Activated CD8-positive, alpha-beta memory T cell treated with anti-CD3 and anti-CD28 coated beads for 4 hours (primary cell): ENCODE data around the gene ALDOC.

Experiments
- DNase-seq, 2 donors: peaks; one replicate each; pipeline ENCODE4 v3.0.0-alpha.2; 2020; ENCODE audit warnings: low read depth in 2 of 2

Gene ALDOC

DNA sequence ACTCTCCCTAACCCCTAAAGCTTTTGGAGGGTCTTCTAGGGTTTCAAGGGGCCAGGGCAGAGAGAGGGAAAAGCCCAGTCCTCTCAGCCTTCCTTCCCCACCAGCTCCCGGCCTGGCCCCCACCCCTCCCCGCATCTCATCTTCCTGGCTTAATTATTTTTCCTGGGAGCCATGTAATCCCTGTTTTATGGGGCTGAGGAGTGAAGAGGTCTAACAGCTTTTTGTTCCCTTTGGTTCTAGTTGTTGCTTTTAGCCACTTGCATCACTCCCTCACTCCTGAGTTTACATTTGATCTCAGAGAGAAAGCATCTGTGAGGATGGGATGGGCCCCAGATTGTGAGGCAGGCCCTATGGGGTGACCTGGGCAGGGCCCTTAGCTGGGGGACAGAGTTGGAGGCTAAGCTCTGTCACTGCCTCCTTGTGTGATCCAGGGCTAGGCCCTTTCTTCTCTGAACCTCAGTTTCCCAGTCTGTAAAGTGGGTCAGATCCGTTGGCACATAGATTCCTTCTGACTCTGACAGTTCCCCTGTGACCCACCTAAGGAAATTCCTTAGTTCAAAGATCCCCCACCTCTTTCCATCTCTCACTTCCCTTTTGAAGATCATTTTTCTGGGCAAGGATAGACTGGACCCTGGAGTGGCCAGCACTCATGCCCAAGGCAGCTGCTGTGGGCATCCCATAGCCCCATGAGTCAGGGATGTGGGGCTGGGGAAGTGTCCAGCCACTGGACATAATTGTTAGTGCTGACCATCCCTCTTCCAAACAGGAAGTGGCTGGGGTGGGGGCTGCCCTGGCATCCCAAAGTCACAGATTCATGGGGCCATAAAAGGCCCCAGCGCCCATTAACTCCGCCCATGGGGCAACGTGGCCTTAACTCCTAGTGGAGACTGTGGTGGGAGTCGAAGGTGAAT lies 44.4 kb downstream of the ALDOC start:
- no peak for DNase-seq

DNA sequence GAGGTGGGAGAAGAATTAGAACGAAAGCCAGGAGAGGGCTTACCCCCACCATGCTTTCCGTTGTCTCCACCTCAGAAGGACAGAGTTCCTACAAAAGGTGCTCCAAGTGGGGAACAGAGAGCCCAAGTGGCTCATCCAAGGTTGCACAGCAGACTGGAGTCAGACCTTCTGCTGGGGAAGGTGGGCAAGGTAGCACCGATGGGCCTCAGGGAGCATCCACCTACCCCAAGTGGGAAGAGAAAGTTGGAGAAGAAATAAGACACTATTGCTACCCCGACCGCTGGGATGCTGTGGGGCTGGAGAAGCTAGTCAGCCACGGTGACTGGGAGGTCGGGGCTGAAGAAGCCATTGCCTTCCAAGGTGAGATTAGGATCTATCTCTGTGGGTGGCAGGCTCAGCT lies 45.8 kb downstream of the ALDOC start:
- DNase-seq: no peak

DNA sequence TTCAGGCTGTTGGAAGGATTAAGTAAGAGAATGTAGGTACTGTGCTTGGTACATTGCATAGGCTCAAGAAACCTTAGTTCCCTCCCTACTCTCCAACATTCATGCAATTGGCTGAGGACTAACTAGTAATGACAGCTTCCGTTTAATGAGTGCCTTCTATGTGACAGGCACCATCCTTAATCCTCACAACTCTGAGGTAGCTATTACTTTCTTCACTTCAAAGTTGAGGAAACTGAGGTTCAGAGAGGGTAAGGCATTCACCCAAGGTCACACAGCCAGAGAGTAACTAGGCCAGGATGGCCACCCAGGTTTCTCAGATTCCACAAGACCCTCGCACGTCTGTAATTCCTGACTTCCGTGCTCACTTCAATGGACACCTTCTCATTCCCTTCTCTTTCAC lies 46.4 kb downstream of the ALDOC start:
- DNase-seq: no peak

DNA sequence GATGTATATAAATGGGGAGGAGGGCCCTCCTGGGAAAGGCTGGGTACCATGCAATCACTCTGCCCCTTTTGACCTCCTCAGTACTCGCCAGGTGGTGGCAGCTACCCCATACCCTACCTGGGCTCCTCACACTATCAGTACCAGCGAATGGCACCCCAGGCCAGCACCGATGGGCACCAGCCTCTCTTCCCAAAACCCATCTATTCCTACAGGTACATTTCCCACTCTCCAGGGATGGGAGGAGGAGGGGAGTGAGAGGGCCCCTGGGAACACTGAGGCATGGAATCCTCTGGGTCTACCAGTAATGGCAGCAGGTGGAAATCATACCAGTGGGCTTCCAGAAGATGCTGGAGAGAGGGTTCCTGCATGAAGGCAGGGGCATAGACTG lies 47.7 kb downstream of the ALDOC start:
- no peak for DNase-seq

DNA sequence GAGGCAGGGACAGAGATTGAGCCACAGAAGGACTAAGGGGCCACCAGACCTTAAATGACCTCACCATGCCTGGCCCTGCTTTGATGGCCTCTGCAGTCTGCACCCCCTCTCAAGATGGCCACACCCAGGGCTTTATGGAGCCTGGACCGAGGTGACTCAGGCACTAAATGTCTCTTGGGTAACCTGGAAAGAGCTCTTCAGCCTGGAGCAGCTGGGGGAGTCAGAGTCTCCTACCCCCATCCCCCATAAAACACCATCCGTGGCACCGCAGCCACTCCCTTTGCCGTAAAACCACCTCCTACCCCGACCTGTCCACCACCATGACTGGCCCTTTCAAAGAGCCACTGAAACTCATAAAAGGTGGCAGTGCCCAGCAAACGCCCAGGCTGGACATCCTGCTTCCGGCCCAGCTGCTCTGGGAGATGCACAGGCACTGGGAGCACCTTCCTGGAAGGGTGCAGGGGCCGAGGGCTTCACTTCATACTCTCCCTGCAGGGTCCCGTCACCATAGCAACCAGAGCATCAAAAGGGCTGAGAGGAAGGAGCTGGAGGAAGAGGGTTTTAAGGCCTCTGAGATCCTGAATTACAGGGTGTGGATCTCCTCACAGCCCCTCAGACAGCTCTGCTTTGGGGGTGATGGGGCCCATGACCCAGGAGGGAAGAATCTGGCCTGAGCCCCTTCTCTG lies 48.2 kb downstream of the ALDOC start:
- DNase-seq: no peak

DNA sequence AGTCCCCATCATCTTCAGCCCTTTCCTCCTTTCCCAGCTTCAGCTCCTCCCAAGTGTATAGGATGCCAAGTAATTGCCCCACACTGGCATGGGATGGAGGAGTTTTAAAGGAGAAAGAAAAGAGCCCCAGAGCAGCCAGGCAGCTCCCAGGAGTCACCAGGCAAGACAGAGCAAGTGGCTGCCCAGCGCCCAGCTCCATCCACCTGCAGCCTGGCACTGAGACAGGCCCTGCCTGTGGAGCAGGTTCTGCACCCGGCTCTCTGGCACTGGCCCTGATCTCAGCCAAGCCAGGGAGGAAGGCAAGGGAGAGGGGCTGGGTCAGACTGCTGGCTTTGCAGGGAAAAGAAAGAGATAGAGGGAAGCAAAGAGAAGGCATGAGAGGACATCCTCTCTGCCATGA lies 48.8 kb downstream of the ALDOC start:
- DNase-seq: no peak

DNA sequence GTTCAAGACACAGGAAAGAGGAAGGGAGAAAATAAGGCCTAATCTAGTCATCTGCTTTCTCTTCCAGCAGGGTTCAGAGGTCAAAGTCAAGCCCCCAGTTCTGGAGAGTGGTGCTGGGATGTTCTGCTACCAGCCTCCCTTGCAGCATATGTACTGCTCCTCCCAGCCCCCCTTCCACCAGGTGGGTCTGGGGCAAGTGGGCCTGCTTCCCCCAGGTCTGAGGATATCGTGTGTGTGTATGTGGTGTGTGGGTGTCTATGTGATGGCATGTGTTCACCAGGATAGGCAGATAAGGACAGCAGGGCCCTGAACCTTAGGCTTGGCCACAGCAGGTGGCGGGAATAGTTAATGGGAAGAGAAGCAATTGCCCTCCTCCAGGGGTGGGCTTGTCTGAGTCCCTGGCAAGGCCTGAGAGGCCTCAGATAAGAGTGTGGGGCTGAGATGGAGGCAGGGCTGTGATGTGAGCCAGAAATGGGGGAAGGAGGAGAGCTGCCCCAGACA lies 49.5 kb downstream of the ALDOC start:
- no peak for DNase-seq

DNA sequence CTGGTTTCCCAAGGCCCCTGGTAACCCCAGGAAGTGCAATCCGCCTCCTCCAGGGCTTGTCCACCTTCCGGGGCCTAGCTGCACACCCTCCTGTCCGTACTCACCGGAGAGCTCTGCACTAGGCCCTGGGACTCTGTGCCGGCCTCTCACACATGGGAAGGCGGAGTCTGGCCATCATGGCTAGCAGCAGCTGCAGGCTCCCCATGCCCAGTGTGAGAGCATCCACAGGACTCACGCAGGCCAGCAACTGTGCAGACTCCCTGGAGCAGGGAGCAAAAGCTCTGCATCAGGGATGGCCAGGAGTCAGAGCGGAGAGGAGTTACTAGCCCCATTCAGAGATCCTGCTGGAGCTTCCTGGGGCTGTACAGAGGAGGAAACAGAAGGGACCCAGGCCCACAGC lies 50.3 kb downstream of the ALDOC start:
- no peak for DNase-seq

DNA sequence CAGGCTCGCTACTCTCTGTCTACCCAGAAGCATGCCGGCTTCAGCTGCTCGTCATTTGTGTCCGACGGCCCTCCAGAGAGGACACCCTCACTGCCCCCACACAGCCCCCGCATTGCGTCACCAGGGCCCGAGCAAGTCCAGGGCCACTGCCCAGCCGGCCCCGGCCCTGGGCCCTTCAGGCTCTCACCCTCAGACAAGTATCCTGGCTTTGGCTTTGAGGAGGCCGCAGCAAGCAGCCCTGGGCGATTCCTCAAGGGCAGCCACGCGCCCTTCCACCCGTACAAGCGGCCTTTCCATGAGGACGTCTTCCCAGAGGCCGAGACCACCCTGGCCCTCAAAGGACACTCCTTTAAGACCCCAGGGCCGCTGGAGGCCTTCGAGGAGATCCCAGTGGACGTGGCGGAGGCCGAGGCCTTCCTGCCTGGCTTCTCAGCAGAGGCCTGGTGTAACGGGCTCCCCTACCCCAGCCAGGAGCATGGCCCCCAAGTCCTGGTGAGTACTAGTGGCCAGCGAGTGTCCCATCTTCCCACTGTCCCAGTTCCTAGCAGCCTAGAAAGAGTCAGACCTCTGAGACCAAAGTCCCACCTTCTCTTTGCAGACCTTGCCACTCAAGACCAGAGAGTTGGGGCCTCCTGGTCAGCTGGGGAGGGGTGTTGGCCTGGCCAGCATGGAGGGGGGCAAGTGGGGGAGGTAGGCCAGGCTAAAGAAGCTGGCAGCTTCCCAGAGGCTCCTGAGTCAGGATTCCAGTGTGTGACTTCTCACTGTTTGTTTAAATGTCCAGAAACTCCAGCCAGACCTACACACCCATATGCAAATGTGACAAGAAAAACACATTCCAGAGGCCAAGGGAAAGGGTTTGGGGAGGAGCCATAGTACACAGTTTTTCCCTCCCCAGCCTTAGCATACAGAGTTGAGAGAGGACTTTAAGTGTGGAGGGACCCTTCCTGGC lies 51.9 kb downstream of the ALDOC start:
- no peak for DNase-seq

DNA sequence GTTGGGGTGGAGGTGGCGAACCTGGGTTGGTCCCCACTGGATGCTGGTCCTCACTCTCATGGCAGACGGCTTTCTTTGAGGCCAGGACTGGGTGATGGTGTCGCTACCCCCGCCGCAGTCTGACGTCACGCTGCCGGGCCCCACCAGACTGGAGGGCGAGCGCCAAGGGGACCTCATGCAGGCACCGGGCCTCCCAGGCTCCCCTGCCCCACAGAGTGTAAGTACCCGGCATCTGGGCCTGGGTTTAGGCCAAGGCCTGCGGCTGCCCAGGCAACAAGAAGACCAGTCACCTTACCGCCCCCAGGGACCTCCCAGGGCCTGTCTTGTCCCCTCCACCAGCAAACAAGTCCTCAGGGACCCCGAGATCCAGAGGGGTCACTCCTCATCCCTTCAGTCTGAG lies 52.8 kb downstream of the ALDOC start:
- no peak for DNase-seq

DNA sequence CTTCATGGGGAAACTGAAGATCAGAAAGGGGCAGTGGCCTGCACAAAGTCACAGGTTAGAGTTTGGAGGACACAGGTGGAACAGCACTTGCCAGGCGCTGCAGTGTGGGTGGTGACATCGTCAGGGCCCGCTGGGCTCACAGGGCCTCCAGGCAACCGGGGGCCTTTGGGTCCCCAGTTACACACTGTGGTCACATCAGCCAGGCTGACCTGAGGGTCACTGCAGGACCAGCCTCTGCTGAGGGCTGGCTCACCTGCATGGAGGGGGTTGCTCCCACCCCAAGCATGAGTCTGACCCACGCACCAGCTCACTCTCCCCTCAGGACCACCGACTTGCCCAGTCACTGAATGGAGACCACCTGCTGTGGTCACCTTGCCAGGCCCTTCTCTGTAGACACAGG lies 53.5 kb downstream of the ALDOC start:
- DNase-seq: no peak
